Upper lobe of left lung (tissue), 4 donors: Measurements from ENCODE around the gene ACTR1A.

ENCODE experiments used
- POLR2A ChIP-seq, 4 donors: fragments of 450-650 bp; IDR thresholded peaks; one replicate each; pipeline ENCODE4 v1.5.1; 2016 to 2017; ENCODE audit warnings: antibody characterized with exemption in 4 of 4, mild to moderate bottlenecking in 2 of 4
- POLR2AphosphoS5 ChIP-seq, 2 donors: sonication (generic); formaldehyde crosslinking; IDR thresholded peaks; one replicate each; pipeline ENCODE4 v1.5.1; 2017; ENCODE audit warnings: antibody characterized with exemption in 2 of 2
- TF ChIP-seq, protein P1 (sequence below), 6 experiments: fragments of 450-650 bp in 4 of 6; fragments of 200-600 bp in 2 of 6; sonication (generic) in 2 of 6; IDR thresholded peaks; one replicate each; pipeline ENCODE4 v1.5.1; 2016 to 2019; ENCODE audit warnings: antibody characterized with exemption in 6 of 6

DNA sequence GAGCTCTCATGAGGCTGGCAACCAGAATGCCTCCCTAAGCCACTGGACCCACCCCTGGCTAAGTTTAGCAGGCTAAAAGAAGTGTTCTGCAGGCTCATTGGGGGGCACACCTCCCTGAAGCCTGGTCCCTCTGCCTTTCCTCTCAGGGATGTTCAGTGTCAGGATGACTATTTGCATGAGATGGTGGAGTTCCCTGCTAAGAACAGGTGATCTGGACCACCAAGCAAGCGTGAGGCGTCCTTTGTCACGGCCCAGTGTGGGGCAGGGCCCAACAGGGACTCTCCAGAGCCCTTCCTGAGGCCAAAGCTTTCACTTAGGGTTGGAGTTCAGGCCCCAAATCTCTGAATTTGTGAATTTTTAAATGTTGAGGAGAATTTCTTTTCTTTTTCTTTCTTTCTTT is 13.2 kb upstream of the ACTR1A start:
- TF ChIP-seq, protein P1, sequence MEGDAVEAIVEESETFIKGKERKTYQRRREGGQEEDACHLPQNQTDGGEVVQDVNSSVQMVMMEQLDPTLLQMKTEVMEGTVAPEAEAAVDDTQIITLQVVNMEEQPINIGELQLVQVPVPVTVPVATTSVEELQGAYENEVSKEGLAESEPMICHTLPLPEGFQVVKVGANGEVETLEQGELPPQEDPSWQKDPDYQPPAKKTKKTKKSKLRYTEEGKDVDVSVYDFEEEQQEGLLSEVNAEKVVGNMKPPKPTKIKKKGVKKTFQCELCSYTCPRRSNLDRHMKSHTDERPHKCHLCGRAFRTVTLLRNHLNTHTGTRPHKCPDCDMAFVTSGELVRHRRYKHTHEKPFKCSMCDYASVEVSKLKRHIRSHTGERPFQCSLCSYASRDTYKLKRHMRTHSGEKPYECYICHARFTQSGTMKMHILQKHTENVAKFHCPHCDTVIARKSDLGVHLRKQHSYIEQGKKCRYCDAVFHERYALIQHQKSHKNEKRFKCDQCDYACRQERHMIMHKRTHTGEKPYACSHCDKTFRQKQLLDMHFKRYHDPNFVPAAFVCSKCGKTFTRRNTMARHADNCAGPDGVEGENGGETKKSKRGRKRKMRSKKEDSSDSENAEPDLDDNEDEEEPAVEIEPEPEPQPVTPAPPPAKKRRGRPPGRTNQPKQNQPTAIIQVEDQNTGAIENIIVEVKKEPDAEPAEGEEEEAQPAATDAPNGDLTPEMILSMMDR (IDR thresholded peaks at IDR 0.05): no peak
- TF ChIP-seq POLR2AphosphoS5 (IDR thresholded peaks at IDR 0.05) (no peak), POLR2A (IDR thresholded peaks at IDR 0.05) (no peak)
